K562 (cell line): ENCODE results near the gene GNB2. TPM values are rescaled to one million over a fixed set of nuclear protein-coding genes. Genes with fewer than 3 reads are reported as not detected.

ENCODE experiments used
- FOXO4 ChIP-seq: fragments of 450-650 bp; formaldehyde crosslinking; IDR thresholded peaks from 2 replicates; pipeline ENCODE4 v1.4.0; 2020; ENCODE audit warnings: mild to moderate bottlenecking, moderate library complexity
- HNRNPH1 ChIP-seq: fragments of 200-400 bp; formaldehyde crosslinking; optimal IDR thresholded peaks from 2 replicates; pipeline ENCODE3; 2017; ENCODE audit warnings: low read depth, mild to moderate bottlenecking, low read length, moderate library complexity
- IRF9 ChIP-seq: fragments of 450-650 bp; IDR thresholded peaks from 2 replicates; pipeline ENCODE4 v1.6.1; 2016; ENCODE audit warnings: missing biosample characterization, missing genetic modification characterization
- KLF13 ChIP-seq: fragments of 450-650 bp; IDR thresholded peaks from 2 replicates; pipeline ENCODE4 v1.6.1; 2016; ENCODE audit warnings: missing genetic modification characterization, low read depth, mild to moderate bottlenecking, missing compliant biosample characterization, moderate library complexity, borderline replicate concordance
- KLF16 ChIP-seq: IDR thresholded peaks from 2 replicates; pipeline ENCODE4 v1.6.1; 2016; ENCODE audit warnings: antibody characterized with exemption
- NCOR1 ChIP-seq: fragments of 450-650 bp; IDR thresholded peaks from 2 replicates; pipeline ENCODE4 v1.6.1; 2016; ENCODE audit warnings: mild to moderate bottlenecking, moderate library complexity
- RBFOX2 ChIP-seq: fragments of 200-400 bp; formaldehyde crosslinking; IDR thresholded peaks from 2 replicates; pipeline ENCODE4 v1.6.1; 2017; ENCODE audit warnings: low read depth, mild to moderate bottlenecking, low read length, moderate library complexity
- RFX7 ChIP-seq: fragments of 250-450 bp; sonication (Bioruptor Pico); IDR thresholded peaks from 2 replicates; pipeline ENCODE4 v1.5.1; 2021; ENCODE audit warnings: mild to moderate bottlenecking
- SMARCA4 ChIP-seq: fragments of 450-650 bp; IDR thresholded peaks from 2 replicates; pipeline ENCODE4 v1.6.1; 2016
- SMC3 ChIP-seq: conservative IDR thresholded peaks from 2 replicates; pipeline ENCODE4 v1.6.1; 2011; ENCODE audit warnings: low read depth, low read length, improper control_type of control experiment; ENCODE audit not compliant: insufficient read depth
- TBP ChIP-seq: optimal IDR thresholded peaks from 2 replicates; pipeline ENCODE3; 2011; ENCODE audit warnings: low read depth, low read length, improper control_type of control experiment
- XRCC3 ChIP-seq: fragments of 450-650 bp; IDR thresholded peaks from 2 replicates; pipeline ENCODE4 v1.6.1; 2017; ENCODE audit warnings: mild to moderate bottlenecking, moderate library complexity
- ZHX1 ChIP-seq: fragments of 150-350 bp; conservative IDR thresholded peaks from 2 replicates; pipeline ENCODE4 v1.6.1; 2014; ENCODE audit warnings: low read length
- ZNF12 ChIP-seq: sonication (generic); formaldehyde crosslinking; IDR thresholded peaks from 2 replicates; pipeline ENCODE4 v1.4.0; 2020; ENCODE audit warnings: mild to moderate bottlenecking, missing genetic modification reagents
- ZNF134 ChIP-seq: fragments of 250-450 bp; sonication (Bioruptor Pico); conservative IDR thresholded peaks from 2 replicates; pipeline ENCODE4 v1.4.0; 2020
- ZNF146 ChIP-seq: IDR thresholded peaks from one replicate; pipeline ENCODE4 v1.6.1; 2018; ENCODE audit warnings: missing compliant biosample characterization; ENCODE audit not compliant: unreplicated experiment
- ZNF354B ChIP-seq: fragments of 250-450 bp; sonication (Bioruptor Pico); IDR thresholded peaks from 2 replicates; pipeline ENCODE4 v1.4.0; 2020
- ZNF76 ChIP-seq: fragments of 250-450 bp; sonication (Bioruptor Pico); IDR thresholded peaks from 2 replicates; pipeline ENCODE4 v1.4.0; 2020; ENCODE audit warnings: mild to moderate bottlenecking, moderate library complexity, borderline replicate concordance
- polyA plus RNA-seq, 8 experiments: library from polyadenylated mRNA; depleted of rRNA in 4 of 8; stranded (reverse) in 5 of 8; unstranded in 3 of 8; fragments of >200 nt; fragmentation: Nextera tagmentation in 2 of 8; fragmentation: Illumina TruSeq in 1 of 8; extraction: Ambion mirVana in 2 of 8; extraction: Trizol in 1 of 8; gene quantifications; 2 replicates each; pipeline versions ENCODE4 v1.2.1 to v1.2.3, GENCODE V29; 2011 to 2014; ENCODE audit warnings: inconsistent platforms in 1 of 8, missing spikeins in 1 of 8
- total RNA-seq, 7 experiments: library from RNA; depleted of rRNA in 6 of 7; stranded (reverse); fragments of >200 nt in 6 of 7; fragmentation: Illumina TruSeq in 2 of 7; extraction: Trizol in 2 of 7; gene quantifications; 2 replicates each; pipeline versions ENCODE4 v1.2.1 to v1.2.3, GENCODE V29; 2011 to 2021; ENCODE audit warnings: low replicate concordance in 1 of 7

GNB2 gene
- total and polyA plus RNA-seq, 9 of the 15 experiments (the other 6 are each of a cell fraction or from before 2014, with no cell fraction given): 0.65 to 320 (median 104) TPM

GRCh38 chr7:100691676-100692577 lies 18.4 kb downstream of the GNB2 start (continued):
- TF ChIP-seq ZHX1: no peak
- TF ChIP-seq SMC3: peak; percentile 74
- TF ChIP-seq RFX7 (CRISPR knock-in tag): no peak
- peak; percentile 49; the same call in 1 of the 2 replicates for TF ChIP-seq KLF16
- TF ChIP-seq ZNF146 (CRISPR knock-in tag): no peak
- TF ChIP-seq IRF9 (tag): no peak
- no peak for TF ChIP-seq HNRNPH1
- TF ChIP-seq KLF13 (tag): no peak
- TF ChIP-seq ZNF134 (CRISPR knock-in tag): no peak
- peak; percentile 36; the same call in 1 of the 2 replicates for TF ChIP-seq RBFOX2
- no peak for TF ChIP-seq XRCC3
- peak; percentile 54; the same call in 1 of the 2 replicates for TF ChIP-seq SMARCA4
- TF ChIP-seq TBP: peak; percentile 37
- TF ChIP-seq FOXO4: no peak
- TF ChIP-seq ZNF12 (CRISPR knock-in tag): no peak
- TF ChIP-seq ZNF76 (CRISPR knock-in tag): no peak
- TF ChIP-seq ZNF354B (CRISPR knock-in tag): no peak
- TF ChIP-seq NCOR1: no peak
